Chondrocyte (in vitro differentiated cells): ENCODE results near the gene AARS1. TPM values are rescaled to one million over a fixed set of nuclear protein-coding genes. Genes with fewer than 3 reads are reported as not detected.
"Not testable (repeated sequence)": the region's sequence is repeated elsewhere in the genome, so short reads cannot be mapped to it uniquely, and the experiment has no call there.

Experiments
- DNase-seq: peaks from one replicate; pipeline ENCODE4 v3.0.0; 2021; ENCODE audit warnings: mixed read lengths, low spot score
- H3K27ac Mint-ChIP-seq: one replicate; pipeline ENCODE4 v1.8.0; 2021; ENCODE audit warnings: mild to moderate bottlenecking, moderate library complexity, mixed read lengths; ENCODE audit not compliant: unreplicated experiment
- H3K27me3 Mint-ChIP-seq: 2 replicates; pipeline ENCODE4 v1.8.0; 2021; ENCODE audit warnings: low read depth, mixed read lengths
- H3K36me3 Mint-ChIP-seq: 2 replicates; pipeline ENCODE4 v1.8.0; 2021; ENCODE audit warnings: low read depth, mixed read lengths
- H3K4me1 Mint-ChIP-seq: 2 replicates; pipeline ENCODE4 v1.8.0; 2021; ENCODE audit warnings: low read depth, mild to moderate bottlenecking, mixed read lengths
- H3K4me3 Mint-ChIP-seq: one replicate; pipeline ENCODE4 v1.8.0; 2021; ENCODE audit warnings: mild to moderate bottlenecking, moderate library complexity, mixed read lengths; ENCODE audit not compliant: unreplicated experiment
- H3K9me3 Mint-ChIP-seq: 2 replicates; pipeline ENCODE4 v1.8.0; 2021; ENCODE audit warnings: low read depth, mixed read lengths
- CTCF ChIP-seq: fragments of 200-600 bp; sonication (generic); IDR thresholded peaks from 2 replicates; pipeline ENCODE4 v1.5.0; 2021; ENCODE audit warnings: antibody characterized with exemption, mild to moderate bottlenecking, moderate library complexity
- total RNA-seq: library from RNA; stranded (reverse); gene quantifications from 3 replicates; pipeline ENCODE4 v1.2.1, GENCODE V29; 2021

The AARS1 gene
- total RNA-seq, 1 donor from 2014 or later, result 243 TPM

DNA sequence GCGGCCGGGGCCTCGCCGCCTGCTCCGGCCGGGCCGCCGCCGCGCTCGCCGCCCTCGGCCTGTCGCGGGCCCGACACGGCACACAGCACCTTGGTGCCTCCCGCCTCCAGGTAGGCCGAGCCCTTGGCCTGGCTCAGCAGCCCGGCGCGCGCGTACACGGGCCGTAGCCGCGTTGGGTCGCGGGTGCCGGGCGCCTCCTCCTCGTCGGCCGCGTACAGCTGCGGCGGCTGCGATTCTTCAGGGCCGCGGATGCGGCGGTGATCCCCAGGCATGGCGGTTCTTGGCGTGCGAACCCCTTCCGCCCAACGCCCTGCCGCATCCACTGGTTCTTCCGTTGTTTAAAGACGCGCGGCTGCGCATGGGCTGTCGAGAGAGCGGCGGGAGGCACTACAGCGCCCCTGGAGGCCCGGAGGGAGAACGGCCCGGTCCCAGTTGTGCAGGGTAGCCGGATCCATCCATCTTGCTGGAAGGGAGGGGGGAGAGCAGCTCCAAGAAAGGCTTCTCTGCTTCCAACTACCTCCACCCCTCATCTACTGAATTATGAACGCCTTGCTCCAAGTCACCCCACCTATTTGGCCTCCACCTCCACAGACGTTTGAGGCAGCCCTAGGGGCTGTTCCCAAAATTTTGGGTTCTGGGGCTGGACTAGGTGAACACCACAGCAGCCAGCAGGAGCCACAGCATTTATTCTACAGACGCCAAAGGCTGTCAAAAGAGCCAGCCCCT is 37.5 kb downstream of the AARS1 start, which contains the start of gene EXOSC6:
Gene EXOSC6, minus strand, starts transcription at position 312 of the 726 bp plus-strand sequence. Its CDS starts 40 bp downstream, at position 272.
- peak; percentile 85 for TF ChIP-seq CTCF
- DNase-seq, result peak; percentile 97
- Mint-ChIP-seq H3K27me3 (no peaks in the 10 kb centered on the region), H3K36me3 (peaks cover 22% of the 10 kb centered on the region), H3K9me3 (no peaks in the 10 kb centered on the region), H3K27ac (peak within 1 kb of the TSS; percentile 87), H3K4me3 (peak within 1 kb of the TSS; percentile 73), H3K4me1 (peaks cover 27% of the 10 kb centered on the region)

- DNase-seq, result peak; percentile 93
- peaks cover 27% of the 10 kb centered on the region for H3K4me1 Mint-ChIP-seq
- no peaks in the 10 kb centered on the region for H3K27me3 Mint-ChIP-seq
- no peaks in the 10 kb centered on the region for H3K9me3 Mint-ChIP-seq
- no peak for TF ChIP-seq CTCF
- H3K27ac Mint-ChIP-seq, result peak overlapping the region; percentile 78
- peak overlapping the region; percentile 53 for H3K4me3 Mint-ChIP-seq
- peaks cover 19% of the 10 kb centered on the region for H3K36me3 Mint-ChIP-seq
Observed at GRCh38 chr16:70250748-70251628, 38.3 kb downstream of the AARS1 start.

DNA sequence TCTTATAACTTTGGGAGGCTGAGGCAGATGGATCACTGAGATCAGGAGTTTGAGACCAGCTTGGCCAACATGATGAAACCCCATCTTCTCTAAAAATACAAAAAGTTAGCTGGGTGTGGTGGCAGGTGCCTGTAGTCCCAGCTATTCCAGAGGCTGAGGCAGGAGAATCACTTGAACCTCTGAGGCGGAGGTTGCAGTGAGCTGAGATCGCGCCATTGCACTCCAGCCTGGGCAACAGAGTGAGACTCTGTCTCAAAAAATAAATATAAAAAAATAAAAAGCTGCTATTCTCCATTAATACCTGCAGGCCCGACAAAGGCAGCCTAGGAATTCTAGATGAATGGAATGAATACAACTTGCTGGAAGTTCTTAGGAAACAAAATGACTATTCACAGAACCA is 39.6 kb downstream of the AARS1 start:
- not testable (repeated sequence) for H3K27me3 Mint-ChIP-seq, H3K9me3 Mint-ChIP-seq, H3K4me3 Mint-ChIP-seq, DNase-seq
- peaks cover 12% of the 10 kb centered on the region for H3K36me3 Mint-ChIP-seq
- peaks cover 27% of the 10 kb centered on the region for H3K4me1 Mint-ChIP-seq
- peak overlapping the region; percentile 63 for H3K27ac Mint-ChIP-seq

DNA sequence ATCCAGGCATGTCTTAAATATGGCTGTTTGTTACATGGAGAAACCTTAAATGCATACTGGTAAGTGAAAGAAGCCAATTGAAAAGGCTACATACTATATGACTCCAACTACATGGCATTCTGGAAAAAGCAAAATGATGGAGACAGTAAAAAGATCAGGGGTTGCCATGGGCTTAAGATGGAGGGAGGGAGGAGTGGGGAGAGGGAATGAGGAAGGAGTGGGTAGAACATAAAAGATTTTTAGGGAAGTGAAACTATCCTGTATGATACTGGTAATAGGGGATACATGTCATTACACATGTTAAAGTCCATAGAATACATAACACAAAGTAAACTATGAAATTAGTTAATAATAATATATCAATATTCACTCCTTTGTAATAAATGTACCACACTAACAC is 50.5 kb downstream of the AARS1 start:
- DNase-seq, H3K4me3 Mint-ChIP-seq, H3K27me3 Mint-ChIP-seq, H3K4me1 Mint-ChIP-seq, H3K9me3 Mint-ChIP-seq: not testable (repeated sequence)
- Mint-ChIP-seq H3K27ac (peak overlapping the region; percentile 27), H3K36me3 (peaks cover 12% of the 10 kb centered on the region)

- not testable (repeated sequence) for H3K27me3 Mint-ChIP-seq, H3K9me3 Mint-ChIP-seq, H3K4me3 Mint-ChIP-seq, H3K4me1 Mint-ChIP-seq, DNase-seq, H3K27ac Mint-ChIP-seq
- H3K36me3 Mint-ChIP-seq, result peaks cover 15% of the 10 kb centered on the region
Observed at GRCh38 chr16:70231831-70232230, 57.5 kb downstream of the AARS1 start.

DNA sequence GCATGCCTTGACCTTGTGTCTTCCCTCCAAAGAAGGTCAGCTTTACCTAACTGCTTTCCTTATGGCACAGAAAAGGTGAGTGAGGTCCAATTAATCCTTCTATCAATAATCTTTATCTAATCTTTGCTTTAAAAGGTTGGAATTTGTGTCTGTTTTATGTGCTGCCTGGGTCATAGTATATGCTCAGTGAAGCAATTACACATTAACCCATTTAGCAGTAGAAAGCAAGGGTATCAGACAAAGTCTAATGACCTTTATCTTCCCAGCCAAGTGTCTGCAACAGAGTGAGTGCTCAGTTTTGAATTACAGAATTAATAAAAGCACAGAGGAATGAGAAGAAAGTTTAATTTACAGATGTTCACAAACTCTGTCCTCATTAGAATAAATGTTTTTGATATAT is 63.3 kb downstream of the AARS1 start:
- Mint-ChIP-seq H3K4me1 (peaks cover 11% of the 10 kb centered on the region), H3K36me3 (peaks cover 25% of the 10 kb centered on the region)
- H3K27me3 Mint-ChIP-seq, H3K27ac Mint-ChIP-seq, H3K4me3 Mint-ChIP-seq, DNase-seq, H3K9me3 Mint-ChIP-seq: not testable (repeated sequence)

- H3K4me3 Mint-ChIP-seq, H3K27me3 Mint-ChIP-seq, DNase-seq, H3K9me3 Mint-ChIP-seq: not testable (repeated sequence)
- Mint-ChIP-seq H3K27ac (peak overlapping the region; percentile 32), H3K4me1 (peaks cover 11% of the 10 kb centered on the region), H3K36me3 (peaks cover 25% of the 10 kb centered on the region)
Observed at GRCh38 chr16:70225430-70225829, 63.9 kb downstream of the AARS1 start.

DNA sequence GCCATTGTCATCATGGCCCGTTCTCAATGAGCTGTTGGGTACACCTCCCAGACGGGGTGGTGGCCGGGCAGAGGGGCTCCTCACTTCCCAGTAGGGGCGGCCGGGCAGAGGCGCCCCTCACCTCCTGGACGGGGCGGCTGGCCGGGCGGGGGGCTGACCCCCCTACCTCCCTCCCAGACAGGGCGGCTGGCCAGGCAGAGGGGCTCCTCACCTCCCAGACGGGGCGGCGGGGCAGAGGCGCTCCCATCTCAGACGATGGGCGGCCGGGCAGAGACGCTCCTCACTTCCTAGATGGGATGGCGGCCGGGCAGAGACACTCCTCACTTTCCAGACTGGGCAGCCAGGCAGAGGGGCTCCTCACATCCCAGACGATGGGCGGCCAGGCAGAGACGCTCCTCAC is 64.7 kb downstream of the AARS1 start:
- not testable (repeated sequence) for H3K9me3 Mint-ChIP-seq, H3K27ac Mint-ChIP-seq, H3K27me3 Mint-ChIP-seq, H3K4me3 Mint-ChIP-seq, DNase-seq
- Mint-ChIP-seq H3K36me3 (peaks cover 28% of the 10 kb centered on the region), H3K4me1 (peaks cover 11% of the 10 kb centered on the region)

GRCh38 chr16:70223971-70224513 is 65.3 kb downstream of the AARS1 start:
- Mint-ChIP-seq H3K27ac (peak overlapping the region; percentile 61), H3K4me1 (peaks cover 11% of the 10 kb centered on the region), H3K36me3 (peaks cover 31% of the 10 kb centered on the region)
- H3K4me3 Mint-ChIP-seq, H3K27me3 Mint-ChIP-seq, H3K9me3 Mint-ChIP-seq, DNase-seq: not testable (repeated sequence)

DNA sequence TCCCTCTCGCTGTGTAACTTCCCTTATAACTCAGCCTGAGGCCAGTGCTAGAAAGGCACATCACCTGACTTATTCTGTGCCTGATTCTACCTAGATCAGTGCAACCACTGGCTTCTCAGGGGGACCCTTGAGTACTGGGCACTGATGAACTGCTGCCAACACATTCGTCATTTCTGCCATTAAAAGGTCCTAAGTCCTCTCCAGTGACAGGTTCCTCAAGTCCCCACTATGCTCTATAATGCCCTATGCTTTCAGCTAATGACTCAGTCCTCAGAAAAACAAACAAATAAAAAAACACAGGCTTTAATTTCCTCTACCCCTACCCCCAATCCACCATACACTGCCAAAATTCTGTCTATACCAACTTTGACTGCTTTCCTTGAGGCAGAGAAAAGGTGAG is 66.1 kb downstream of the AARS1 start:
- not testable (repeated sequence) for H3K27me3 Mint-ChIP-seq, H3K9me3 Mint-ChIP-seq, H3K4me3 Mint-ChIP-seq, H3K27ac Mint-ChIP-seq, DNase-seq
- Mint-ChIP-seq H3K4me1 (peaks cover 11% of the 10 kb centered on the region), H3K36me3 (peaks cover 31% of the 10 kb centered on the region)
